GM19463 (cell line): ENCODE results near the gene CCDC92.
"Not testable (repeated sequence)": the region's sequence is repeated elsewhere in the genome, so short reads cannot be mapped to it uniquely, and the experiment has no call there.

Experiments
- ATAC-seq: cut with Tn5 transposase; IDR thresholded peaks from one replicate; pipeline ENCODE4 v1.9.1; 2021; ENCODE audit warnings: mild to moderate bottlenecking, moderate library complexity; ENCODE audit not compliant: unreplicated experiment

The CCDC92 gene

GRCh38 chr12:123950476-123951349 is 21.9 kb downstream of the CCDC92 start:
- ATAC-seq = no peak

- no peak for ATAC-seq
Measured at GRCh38 chr12:123949770-123950165, 22.9 kb downstream of the CCDC92 start.

- no peak for ATAC-seq
Measured at GRCh38 chr12:123948796-123949769, 23.5 kb downstream of the CCDC92 start.

GRCh38 chr12:123948401-123948795 is 24.2 kb downstream of the CCDC92 start:
- no peak for ATAC-seq

- not testable (repeated sequence) for ATAC-seq
Measured at GRCh38 chr12:123947531-123947930, 25.1 kb downstream of the CCDC92 start.

- ATAC-seq = not testable (repeated sequence)
Measured at GRCh38 chr12:123946516-123947505, 25.8 kb downstream of the CCDC92 start.

GRCh38 chr12:123946152-123946515 is 26.5 kb downstream of the CCDC92 start:
- ATAC-seq = no peak

GRCh38 chr12:123945287-123946151 is 27.1 kb downstream of the CCDC92 start:
- ATAC-seq = no peak

GRCh38 chr12:123944696-123945095 is 27.9 kb downstream of the CCDC92 start:
- no peak for ATAC-seq

GRCh38 chr12:123943816-123944215 is 28.8 kb downstream of the CCDC92 start:
- no peak for ATAC-seq

- no peak for ATAC-seq
Measured at GRCh38 chr12:123942911-123943648, 29.6 kb downstream of the CCDC92 start.

GRCh38 chr12:123942238-123942653 is 30.4 kb downstream of the CCDC92 start:
- ATAC-seq = no peak

GRCh38 chr12:123941624-123942237 is 30.9 kb downstream of the CCDC92 start:
- ATAC-seq = no peak

- no peak for ATAC-seq
Measured at GRCh38 chr12:123941000-123941399, 31.6 kb downstream of the CCDC92 start.

GRCh38 chr12:123940627-123940966 is 32.0 kb downstream of the CCDC92 start:
- no peak for ATAC-seq

- ATAC-seq = no peak
Measured at GRCh38 chr12:123939716-123940626, 32.7 kb downstream of the CCDC92 start.

GRCh38 chr12:123938679-123939480 is 33.8 kb downstream of the CCDC92 start:
- ATAC-seq = no peak
